Measurements from ENCODE around the gene KCNQ1.

- TF ChIP-seq CTCF (conservative IDR thresholded peaks at IDR 0.05) (no peak), EZH2 (IDR thresholded peaks at IDR 0.05; ENCODE audit: low read depth) (no peak)
These were observed 280.0 kb downstream of the KCNQ1 start for GRCh38 chr11:2724653-2725367.
